SJCRH30 (cell line): Measurements from ENCODE around the gene SRRM1. TPM values are rescaled to one million over a fixed set of nuclear protein-coding genes. Genes with fewer than 3 reads are reported as not detected.
A peak's percentile ranks its signal among the peaks of the same experiment; 100 is the strongest.
"Not testable (repeated sequence)": the region's sequence is repeated elsewhere in the genome, so short reads cannot be mapped to it uniquely, and the experiment has no call there.

ENCODE experiments used
- DNase-seq, 2 experiments: peaks; one replicate each; pipeline ENCODE4 v3.0.0-alpha.2; 2015 to 2020
- H3K27ac ChIP-seq: fragments of 250-450 bp; sonication (Bioruptor Pico); 2 replicates; pipeline ENCODE4 v1.5.1; 2020; ENCODE audit warnings: mild to moderate bottlenecking, moderate library complexity
- H3K27me3 ChIP-seq: fragments of 250-450 bp; sonication (Bioruptor Pico); 2 replicates; pipeline ENCODE4 v1.5.1; 2020; ENCODE audit warnings: mild to moderate bottlenecking, moderate library complexity
- H3K36me3 ChIP-seq: fragments of 250-450 bp; sonication (Bioruptor Pico); 2 replicates; pipeline ENCODE4 v1.5.1; 2020; ENCODE audit warnings: mild to moderate bottlenecking, moderate library complexity
- H3K4me1 ChIP-seq: fragments of 250-450 bp; sonication (Bioruptor Pico); 2 replicates; pipeline ENCODE4 v1.5.1; 2020; ENCODE audit warnings: mild to moderate bottlenecking, moderate library complexity
- H3K4me3 ChIP-seq: fragments of 250-450 bp; sonication (Bioruptor Pico); 2 replicates; pipeline ENCODE4 v1.5.1; 2020; ENCODE audit warnings: mild to moderate bottlenecking, moderate library complexity
- H3K9me3 ChIP-seq: fragments of 250-450 bp; sonication (Bioruptor Pico); replicated peaks from 2 replicates; pipeline ENCODE4 v1.5.1; 2020; ENCODE audit warnings: mild to moderate bottlenecking, moderate library complexity
- total RNA-seq: library from RNA; depleted of rRNA; stranded (reverse); fragments of >200 nt; shearing (Covaris generic); gene quantifications from 2 replicates; pipeline ENCODE4 v1.2.3, GENCODE V29; 2014

Gene SRRM1
- total RNA-seq, 1 experiment from 2014 or later, result 131 TPM

GRCh38 chr1:24695202-24695974 is 52.3 kb downstream of the SRRM1 start:
- Histone ChIP-seq H3K4me3 (no peak overlapping the region), H3K27ac (no peak overlapping the region), H3K9me3 (no peaks in the 10 kb centered on the region), H3K36me3 (no peaks in the 10 kb centered on the region), H3K27me3 (no peaks in the 10 kb centered on the region), H3K4me1 (peaks cover 50% of the 10 kb centered on the region)
- DNase-seq, result peak; percentile 50 to 64

GRCh38 chr1:24696041-24696755 is 53.1 kb downstream of the SRRM1 start:
- no peaks in the 10 kb centered on the region for H3K27me3 ChIP-seq
- H3K27ac ChIP-seq, result no peak overlapping the region

GRCh38 chr1:24696756-24697330 is 53.7 kb downstream of the SRRM1 start:
- DNase-seq, result no peak

More at GRCh38 chr1:24696041-24696755, 53.1 kb downstream of the SRRM1 start:
- H3K4me3 ChIP-seq, result no peak overlapping the region
- DNase-seq, result peak; percentile 40 to 67
- peaks cover 50% of the 10 kb centered on the region for H3K4me1 ChIP-seq
- H3K9me3 ChIP-seq, result no peaks in the 10 kb centered on the region
- no peaks in the 10 kb centered on the region for H3K36me3 ChIP-seq

GRCh38 chr1:24697453-24698001 is 54.4 kb downstream of the SRRM1 start:
- H3K4me1 ChIP-seq, result peaks cover 58% of the 10 kb centered on the region
- H3K27me3 ChIP-seq, H3K36me3 ChIP-seq, H3K4me3 ChIP-seq, DNase-seq, H3K27ac ChIP-seq, H3K9me3 ChIP-seq: not testable (repeated sequence)

More at GRCh38 chr1:24696756-24697330, 53.7 kb downstream of the SRRM1 start:
- H3K4me1 ChIP-seq, result peaks cover 53% of the 10 kb centered on the region
- no peaks in the 10 kb centered on the region for H3K9me3 ChIP-seq
- H3K4me3 ChIP-seq, result no peak overlapping the region
- no peak overlapping the region for H3K27ac ChIP-seq
- no peaks in the 10 kb centered on the region for H3K27me3 ChIP-seq
- no peaks in the 10 kb centered on the region for H3K36me3 ChIP-seq

GRCh38 chr1:24698326-24698725 is 55.2 kb downstream of the SRRM1 start:
- not testable (repeated sequence) for H3K27ac ChIP-seq, H3K27me3 ChIP-seq, H3K36me3 ChIP-seq, DNase-seq, H3K9me3 ChIP-seq, H3K4me3 ChIP-seq
- peaks cover 65% of the 10 kb centered on the region for H3K4me1 ChIP-seq

- no peaks in the 10 kb centered on the region for H3K9me3 ChIP-seq
- H3K4me1 ChIP-seq, result peaks cover 61% of the 10 kb centered on the region
- H3K27ac ChIP-seq, result peak overlapping the region; percentile 53
- H3K27me3 ChIP-seq, result no peaks in the 10 kb centered on the region
- peak; percentile 57 to 68 for DNase-seq
- no peak overlapping the region for H3K4me3 ChIP-seq
- H3K36me3 ChIP-seq, result no peaks in the 10 kb centered on the region
Observed at GRCh38 chr1:24699628-24700027, 56.5 kb downstream of the SRRM1 start.

GRCh38 chr1:24702511-24703293 is 59.6 kb downstream of the SRRM1 start:
- H3K27me3 ChIP-seq, result no peaks in the 10 kb centered on the region
- H3K36me3 ChIP-seq, result no peaks in the 10 kb centered on the region
- DNase-seq, result peak; percentile 98
- H3K4me3 ChIP-seq, result no peak overlapping the region
- peaks cover 40% of the 10 kb centered on the region for H3K4me1 ChIP-seq
- H3K27ac ChIP-seq, result peak overlapping the region; percentile 57
- no peaks in the 10 kb centered on the region for H3K9me3 ChIP-seq

- peak; percentile 63 to 68 for DNase-seq
- Histone ChIP-seq H3K9me3 (no peaks in the 10 kb centered on the region), H3K4me1 (peaks cover 30% of the 10 kb centered on the region), H3K27me3 (no peaks in the 10 kb centered on the region), H3K27ac (peak overlapping the region; percentile 69), H3K4me3 (peak overlapping the region; percentile 43), H3K36me3 (no peaks in the 10 kb centered on the region)
Observed at GRCh38 chr1:24704411-24705259, 61.5 kb downstream of the SRRM1 start.

- peak overlapping the region; percentile 43 for H3K4me3 ChIP-seq
Observed at GRCh38 chr1:24705260-24706073, 62.4 kb downstream of the SRRM1 start.

GRCh38 chr1:24706074-24706389 is 62.9 kb downstream of the SRRM1 start:
- not testable (repeated sequence) for H3K27me3 ChIP-seq, DNase-seq, H3K9me3 ChIP-seq, H3K4me3 ChIP-seq, H3K36me3 ChIP-seq
- peaks cover 24% of the 10 kb centered on the region for H3K4me1 ChIP-seq
- H3K27ac ChIP-seq, result peak overlapping the region; percentile 69; the same call in 1 of the 2 replicates

More at GRCh38 chr1:24705260-24706073, 62.4 kb downstream of the SRRM1 start:
- no peaks in the 10 kb centered on the region for H3K36me3 ChIP-seq
- H3K4me1 ChIP-seq, result peaks cover 24% of the 10 kb centered on the region
- no peaks in the 10 kb centered on the region for H3K9me3 ChIP-seq
- H3K27me3 ChIP-seq, result no peaks in the 10 kb centered on the region
- H3K27ac ChIP-seq, result peak overlapping the region; percentile 69
- DNase-seq, result peak; percentile 98

- Histone ChIP-seq H3K4me1 (peaks cover 17% of the 10 kb centered on the region), H3K9me3 (no peaks in the 10 kb centered on the region), H3K27ac (no peak overlapping the region), H3K4me3 (no peak overlapping the region), H3K27me3 (no peaks in the 10 kb centered on the region), H3K36me3 (no peaks in the 10 kb centered on the region)
- DNase-seq, result peak; percentile 56 to 64
Observed at GRCh38 chr1:24707687-24708086, 64.6 kb downstream of the SRRM1 start.

- DNase-seq, result no peak
- Histone ChIP-seq H3K27me3 (no peaks in the 10 kb centered on the region), H3K27ac (no peak overlapping the region), H3K4me1 (peaks cover 19% of the 10 kb centered on the region), H3K4me3 (no peak overlapping the region), H3K36me3 (no peaks in the 10 kb centered on the region), H3K9me3 (no peaks in the 10 kb centered on the region)
Observed at GRCh38 chr1:24708938-24709337, 65.8 kb downstream of the SRRM1 start.
